HepG2 (cell line): Measurements from ENCODE around the gene ADCYAP1. TPM values are rescaled to one million over a fixed set of nuclear protein-coding genes. Genes with fewer than 3 reads are reported as not detected.
A peak's percentile ranks its signal among the peaks of the same experiment; 100 is the strongest.

Experiments
- ATAC-seq: fragments of 200-7000 bp; cut with Tn5 transposase; 3 replicates; pipeline ENCODE4 v1.9.1; 2020; ENCODE audit warnings: mild to moderate bottlenecking, moderate library complexity
- BruUV-seq: library from RNA; stranded (reverse); fragments of 400-500 nt; replicated peaks from 2 replicates; lab custom pipeline; 2021; lab: Mats Ljungman, UMichigan
- CTCF ChIA-PET: fragments of 300-600 bp; formaldehyde crosslinking; extraction: SDS; loops from one replicate; lab custom pipeline; 2021; ENCODE audit warnings: low total read pairs, inconsistent platforms, low intra/inter-chr PET ratio; lab: Yijun Ruan, JAX
- POLR2A ChIA-PET: fragments of 350-600 bp; sonication (Branson Sonifier 250); formaldehyde crosslinking; loops from one replicate; lab custom pipeline; 2020; ENCODE audit warnings: antibody characterized with exemption, inconsistent platforms; lab: Yijun Ruan, JAX
- DNase-seq: peaks from one replicate; pipeline ENCODE4 v3.0.0-alpha.2; 2015; ENCODE audit warnings: low spot score
- FAIRE-seq: peaks from 3 replicates; lab custom pipeline; 2011; peaks lifted over from hg19 to GRCh38; lab: Jason Lieb, UNC
- H2AFZ ChIP-seq: one replicate; pipeline ENCODE4 v1.6.1; 2011; ENCODE audit warnings: low read length, inconsistent platforms
- H3K27ac ChIP-seq: fragments of 300-600 bp; 3 replicates; pipeline ENCODE4 v1.8.0; 2011; ENCODE audit warnings: mixed run types, mild to moderate bottlenecking, mixed read lengths, low read length, inconsistent platforms; ENCODE audit not compliant: insufficient read depth; ENCODE audit errors: extremely low read length
- H3K27me3 ChIP-seq, 2 experiments: fragments of 200-600 bp in 1 of 2; 2 replicates in 1 of 2; 3 replicates in 1 of 2; pipeline versions ENCODE4 v1.6.0 to v1.8.0; 2011; ENCODE audit warnings: low read length in 2 of 2, mild to moderate bottlenecking in 2 of 2, moderate library complexity in 2 of 2, inconsistent platforms in 1 of 2; ENCODE audit not compliant: insufficient read depth in 2 of 2, control insufficient read depth in 1 of 2
- H3K36me3 ChIP-seq, 2 experiments: fragments of 200-600 bp in 1 of 2; replicated peaks in 1 of 2; 2 replicates in 1 of 2; 3 replicates in 1 of 2; pipeline versions ENCODE4 v1.5.1 to v1.8.0; 2011; ENCODE audit warnings: low read length in 2 of 2, inconsistent platforms in 1 of 2; ENCODE audit not compliant: insufficient read depth in 2 of 2, control insufficient read depth in 1 of 2
- H3K4me1 ChIP-seq: 2 replicates; pipeline ENCODE4 v1.5.1; 2012; ENCODE audit warnings: low read length, inconsistent platforms; ENCODE audit not compliant: insufficient read depth
- H3K4me2 ChIP-seq: 2 replicates; pipeline ENCODE4 v1.6.0; 2011; ENCODE audit warnings: low read depth, low read length, inconsistent platforms
- H3K4me3 ChIP-seq, 3 experiments: fragments of 200-600 bp in 1 of 3; sonication (generic), shearing (Covaris generic) in 1 of 3; replicated peaks in 1 of 3; 2 replicates each; pipeline ENCODE4 v1.5.1; 2011 to 2016; ENCODE audit warnings: low read length in 3 of 3, inconsistent platforms in 2 of 3, low read depth in 2 of 3, mild to moderate bottlenecking in 2 of 3, control low read depth in 1 of 3, mixed read lengths in 1 of 3; ENCODE audit not compliant: insufficient read depth in 1 of 3
- H3K79me2 ChIP-seq: one replicate; pipeline ENCODE4 v1.6.1; 2011; ENCODE audit warnings: low read length, inconsistent platforms; ENCODE audit not compliant: insufficient read depth
- H3K9ac ChIP-seq: 2 replicates; pipeline ENCODE4 v1.6.0; 2011; ENCODE audit warnings: mild to moderate bottlenecking, low read depth, low read length, inconsistent platforms; ENCODE audit not compliant: insufficient read depth
- H3K9me3 ChIP-seq: 2 replicates; pipeline ENCODE4 v1.5.1; 2012; ENCODE audit warnings: mild to moderate bottlenecking, low read length
- H4K20me1 ChIP-seq: 2 replicates; pipeline ENCODE4 v1.6.0; 2011; ENCODE audit warnings: inconsistent platforms, mild to moderate bottlenecking, low read length, moderate library complexity; ENCODE audit not compliant: insufficient read depth
- CEBPG ChIP-seq: IDR thresholded peaks from 2 replicates; pipeline ENCODE4 v1.6.1; 2016
- DR1 ChIP-seq: sonication (generic); formaldehyde crosslinking; IDR thresholded peaks from 2 replicates; pipeline ENCODE4 v1.8.0; 2021; ENCODE audit warnings: mild to moderate bottlenecking, missing genetic modification reagents, inconsistent platforms
- ERF ChIP-seq: IDR thresholded peaks from 2 replicates; pipeline ENCODE4 v1.6.1; 2018; ENCODE audit warnings: missing biosample characterization, missing genetic modification reagents
- GATAD2A ChIP-seq: IDR thresholded peaks from 2 replicates; pipeline ENCODE4 v1.6.1; 2016
- HNF4A ChIP-seq: sonication (generic); formaldehyde crosslinking; IDR thresholded peaks from 2 replicates; pipeline ENCODE4 v1.4.0; 2020; ENCODE audit warnings: missing genetic modification reagents
- KAT8 ChIP-seq: IDR thresholded peaks from 2 replicates; pipeline ENCODE4 v1.6.1; 2016; ENCODE audit warnings: missing genetic modification reagents, missing compliant biosample characterization
- MTA1 ChIP-seq: sonication (generic); formaldehyde crosslinking; IDR thresholded peaks from 2 replicates; pipeline ENCODE4 v1.4.0; 2020; ENCODE audit warnings: missing genetic modification reagents, mild to moderate bottlenecking, borderline replicate concordance
- NCOA1 ChIP-seq: sonication (generic); formaldehyde crosslinking; IDR thresholded peaks from 2 replicates; pipeline ENCODE4 v1.9.0; 2021; ENCODE audit warnings: missing genetic modification reagents
- NR2F6 ChIP-seq, 2 experiments: IDR thresholded peaks; 2 replicates each; pipeline ENCODE4 v1.6.1; 2016; ENCODE audit warnings: antibody characterized with exemption in 1 of 2, mild to moderate bottlenecking in 1 of 2
- WIZ ChIP-seq: sonication (generic); formaldehyde crosslinking; IDR thresholded peaks from 2 replicates; pipeline ENCODE4 v1.5.1; 2020; ENCODE audit warnings: mild to moderate bottlenecking, missing genetic modification reagents
- ZMYM3 ChIP-seq: sonication (generic); formaldehyde crosslinking; IDR thresholded peaks from 2 replicates; pipeline ENCODE4 v1.5.1; 2020; ENCODE audit warnings: mild to moderate bottlenecking, missing genetic modification reagents
- ZNF292 ChIP-seq: sonication (generic); formaldehyde crosslinking; IDR thresholded peaks from 2 replicates; pipeline ENCODE4 v1.8.1; 2022; ENCODE audit warnings: mild to moderate bottlenecking, low read depth, missing genetic modification reagents, borderline replicate concordance
- ZNF329 ChIP-seq: sonication (generic); formaldehyde crosslinking; IDR thresholded peaks from 2 replicates; pipeline ENCODE4 v1.9.0; 2021; ENCODE audit warnings: low read depth, mild to moderate bottlenecking, missing genetic modification reagents
- WGBS: methylation state at CpG from one replicate; pipeline ENCODE4 v1.1.6; 2017; ENCODE audit warnings: low lambda C conversion rate; 5-methylcytosine and 5-hydroxymethylcytosine counted together
- in situ Hi-C: cut with HindIII; loops from 2 replicates; pipeline ENCODE4 v1.10.0; 2017; ENCODE audit warnings: low pct_unique_long_range_greater_than_20kb; ENCODE audit not compliant: extremely low pct_ligation_motif_present
- intact Hi-C: fragments of 100-400 bp; cut with micrococcal nuclease; formaldehyde crosslinking; loops from one replicate; pipeline ENCODE4 v1.10.0; 2022; ENCODE audit not compliant: unreplicated experiment
- polyA plus RNA-seq, 8 experiments: library from polyadenylated mRNA; depleted of rRNA in 3 of 8; stranded (reverse) in 7 of 8; unstranded in 1 of 8; fragments of >200 nt; fragmentation: Illumina TruSeq in 4 of 8; extraction: Trizol in 4 of 8; gene quantifications; 2 replicates each; pipeline versions ENCODE4 v1.2.1 to v1.2.3, GENCODE V29; 2011 to 2016; ENCODE audit warnings: low read depth in 4 of 8, missing spikeins in 1 of 8, mixed read lengths in 1 of 8; ENCODE audit not compliant: insufficient read depth in 1 of 8
- total RNA-seq, 5 experiments: library from RNA; depleted of rRNA; stranded (reverse); fragments of >200 nt; fragmentation: Illumina TruSeq; extraction: Trizol; gene quantifications; 2 replicates each; pipeline ENCODE4 v1.2.3, GENCODE V29; 2016; ENCODE audit warnings: low read depth in 1 of 5
- TF ChIP-seq, protein P1 (sequence below): sonication (generic); formaldehyde crosslinking; IDR thresholded peaks from 2 replicates; pipeline ENCODE4 v1.5.1; 2020; ENCODE audit warnings: mild to moderate bottlenecking, missing genetic modification reagents
- TF ChIP-seq, protein P2 (sequence below): sonication (generic); formaldehyde crosslinking; IDR thresholded peaks from 2 replicates; pipeline ENCODE4 v1.4.0; 2020; ENCODE audit warnings: missing genetic modification reagents, borderline replicate concordance
- TF ChIP-seq, protein P3 (sequence below): sonication (generic); formaldehyde crosslinking; IDR thresholded peaks from 2 replicates; pipeline ENCODE4 v1.4.0; 2020; ENCODE audit warnings: mild to moderate bottlenecking, missing genetic modification reagents

The ADCYAP1 gene
- total and polyA plus RNA-seq, 2 of the 13 experiments (the other 11 are each of a cell fraction or from before 2014, with no cell fraction given): not detected

DNA sequence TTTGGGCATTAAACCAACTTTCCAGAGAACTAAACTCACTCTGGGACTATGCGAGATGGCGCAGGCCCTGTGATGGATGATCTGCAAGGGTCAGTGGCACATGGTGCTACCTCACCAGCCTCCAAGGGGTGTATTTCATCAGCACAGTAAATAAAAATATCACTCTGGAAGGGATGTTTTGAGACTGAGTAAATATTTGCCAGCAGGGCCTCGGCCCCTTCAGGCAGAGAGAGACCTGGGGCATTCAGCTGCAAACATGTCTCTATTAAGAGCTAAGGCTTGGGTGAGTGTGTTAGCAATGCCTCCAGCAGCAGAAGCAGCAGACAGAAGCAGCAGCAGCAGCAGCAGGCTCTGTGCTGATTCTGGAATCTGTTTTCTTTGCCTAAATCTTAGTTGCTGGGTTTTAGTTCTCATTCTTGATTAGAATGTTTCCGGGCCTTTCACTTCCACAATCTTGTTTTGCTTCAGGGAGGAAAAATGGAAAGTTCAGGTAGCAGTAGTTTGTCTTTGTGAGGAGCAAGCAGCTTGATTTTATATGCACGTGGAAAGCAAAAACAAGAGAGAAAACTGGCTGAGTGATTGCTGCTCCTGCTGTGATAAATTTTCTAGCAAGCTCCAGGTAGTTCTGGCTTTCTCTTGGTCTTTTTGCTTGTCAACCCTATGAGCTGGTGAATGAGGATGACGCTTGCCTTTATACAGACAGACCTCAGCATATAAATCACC lies 18.6 kb downstream of the ADCYAP1 start:
- Histone ChIP-seq H3K4me3 (no peak overlapping the region), H3K9me3 (no peaks in the 10 kb centered on the region), H3K79me2 (no peaks in the 10 kb centered on the region), H2AFZ (no peak overlapping the region), H3K27ac (no peak overlapping the region), H3K4me2 (peak overlapping the region; percentile 20; the same call in 1 of the 2 replicates), H3K4me1 (peaks cover 34% of the 10 kb centered on the region), H3K36me3 (no peaks in the 10 kb centered on the region), H3K27me3 (peaks cover 0 to 3% of the 10 kb centered on the region in 2 experiments; a peak in 3 of 5 replicates), H3K9ac (no peak overlapping the region), H4K20me1 (no peaks in the 10 kb centered on the region)
- no TSS peak for BruUV-seq
- ChIA-PET POLR2A (no interaction called here), CTCF (no interaction called here)
- WGBS: 29% methylated on average over 6 of the region's 6 CpGs
- FAIRE-seq (peak; percentile 32), ATAC-seq (peak; percentile 97), DNase-seq (peak; percentile 58)
- in situ Hi-C loops (no loop called here), intact Hi-C loops (no loop called here)
- TF ChIP-seq, protein P1, sequence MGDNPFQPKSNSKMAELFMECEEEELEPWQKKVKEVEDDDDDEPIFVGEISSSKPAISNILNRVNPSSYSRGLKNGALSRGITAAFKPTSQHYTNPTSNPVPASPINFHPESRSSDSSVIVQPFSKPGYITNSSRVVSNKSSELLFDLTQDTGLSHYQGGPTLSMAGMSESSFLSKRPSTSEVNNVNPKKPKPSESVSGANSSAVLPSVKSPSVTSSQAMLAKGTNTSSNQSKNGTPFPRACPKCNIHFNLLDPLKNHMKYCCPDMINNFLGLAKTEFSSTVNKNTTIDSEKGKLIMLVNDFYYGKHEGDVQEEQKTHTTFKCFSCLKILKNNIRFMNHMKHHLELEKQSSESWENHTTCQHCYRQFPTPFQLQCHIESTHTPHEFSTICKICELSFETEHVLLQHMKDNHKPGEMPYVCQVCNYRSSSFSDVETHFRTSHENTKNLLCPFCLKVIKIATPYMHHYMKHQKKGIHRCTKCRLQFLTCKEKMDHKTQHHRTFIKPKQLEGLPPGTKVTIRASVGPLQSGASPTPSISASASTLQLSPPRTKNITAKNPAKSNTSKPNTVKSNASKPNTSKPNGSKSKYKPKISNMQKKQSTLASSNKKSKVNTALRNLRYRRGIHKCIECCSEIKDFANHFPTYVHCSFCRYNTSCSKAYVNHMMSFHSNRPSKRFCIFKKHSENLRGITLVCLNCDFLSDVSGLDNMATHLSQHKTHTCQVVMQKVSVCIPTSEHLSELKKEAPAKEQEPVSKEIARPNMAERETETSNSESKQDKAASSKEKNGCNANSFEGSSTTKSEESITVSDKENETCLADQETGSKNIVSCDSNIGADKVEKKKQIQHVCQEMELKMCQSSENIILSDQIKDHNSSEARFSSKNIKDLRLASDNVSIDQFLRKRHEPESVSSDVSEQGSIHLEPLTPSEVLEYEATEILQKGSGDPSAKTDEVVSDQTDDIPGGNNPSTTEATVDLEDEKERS (CRISPR knock-in tag): 0 out of 2 replicates have a peak, but pooled peaks have one; percentile 36
- TF ChIP-seq HNF4A (CRISPR knock-in tag) (0 out of 2 replicates have a peak, but pooled peaks have one; percentile 5), MTA1 (CRISPR knock-in tag) (no peak), ERF (CRISPR knock-in tag) (0 out of 2 replicates have a peak, but pooled peaks have one; percentile 35), NR2F6 (IDR thresholded peaks at IDR 0.05) (no peak), NR2F6 (CRISPR knock-in tag; IDR thresholded peaks at IDR 0.05) (no peak), GATAD2A (peak; percentile 87), NCOA1 (CRISPR knock-in tag) (no peak), KAT8 (CRISPR knock-in tag) (peak; percentile 37; the same call in 1 of the 2 replicates), ZNF292 (CRISPR knock-in tag) (peak; percentile 81; the same call in 1 of the 2 replicates), ZMYM3 (CRISPR knock-in tag) (no peak), WIZ (CRISPR knock-in tag) (no peak), ZNF329 (CRISPR knock-in tag) (no peak), DR1 (no peak), CEBPG (CRISPR knock-in tag) (peak; percentile 66)
- TF ChIP-seq, protein P2, sequence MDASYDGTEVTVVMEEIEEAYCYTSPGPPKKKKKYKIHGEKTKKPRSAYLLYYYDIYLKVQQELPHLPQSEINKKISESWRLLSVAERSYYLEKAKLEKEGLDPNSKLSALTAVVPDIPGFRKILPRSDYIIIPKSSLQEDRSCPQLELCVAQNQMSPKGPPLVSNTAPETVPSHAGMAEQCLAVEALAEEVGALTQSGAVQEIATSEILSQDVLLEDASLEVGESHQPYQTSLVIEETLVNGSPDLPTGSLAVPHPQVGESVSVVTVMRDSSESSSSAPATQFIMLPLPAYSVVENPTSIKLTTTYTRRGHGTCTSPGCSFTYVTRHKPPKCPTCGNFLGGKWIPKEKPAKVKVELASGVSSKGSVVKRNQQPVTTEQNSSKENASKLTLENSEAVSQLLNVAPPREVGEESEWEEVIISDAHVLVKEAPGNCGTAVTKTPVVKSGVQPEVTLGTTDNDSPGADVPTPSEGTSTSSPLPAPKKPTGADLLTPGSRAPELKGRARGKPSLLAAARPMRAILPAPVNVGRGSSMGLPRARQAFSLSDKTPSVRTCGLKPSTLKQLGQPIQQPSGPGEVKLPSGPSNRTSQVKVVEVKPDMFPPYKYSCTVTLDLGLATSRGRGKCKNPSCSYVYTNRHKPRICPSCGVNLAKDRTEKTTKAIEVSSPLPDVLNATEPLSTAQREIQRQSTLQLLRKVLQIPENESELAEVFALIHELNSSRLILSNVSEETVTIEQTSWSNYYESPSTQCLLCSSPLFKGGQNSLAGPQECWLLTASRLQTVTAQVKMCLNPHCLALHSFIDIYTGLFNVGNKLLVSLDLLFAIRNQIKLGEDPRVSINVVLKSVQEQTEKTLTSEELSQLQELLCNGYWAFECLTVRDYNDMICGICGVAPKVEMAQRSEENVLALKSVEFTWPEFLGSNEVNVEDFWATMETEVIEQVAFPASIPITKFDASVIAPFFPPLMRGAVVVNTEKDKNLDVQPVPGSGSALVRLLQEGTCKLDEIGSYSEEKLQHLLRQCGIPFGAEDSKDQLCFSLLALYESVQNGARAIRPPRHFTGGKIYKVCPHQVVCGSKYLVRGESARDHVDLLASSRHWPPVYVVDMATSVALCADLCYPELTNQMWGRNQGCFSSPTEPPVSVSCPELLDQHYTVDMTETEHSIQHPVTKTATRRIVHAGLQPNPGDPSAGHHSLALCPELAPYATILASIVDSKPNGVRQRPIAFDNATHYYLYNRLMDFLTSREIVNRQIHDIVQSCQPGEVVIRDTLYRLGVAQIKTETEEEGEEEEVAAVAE (CRISPR knock-in tag): no peak
- TF ChIP-seq, protein P3, sequence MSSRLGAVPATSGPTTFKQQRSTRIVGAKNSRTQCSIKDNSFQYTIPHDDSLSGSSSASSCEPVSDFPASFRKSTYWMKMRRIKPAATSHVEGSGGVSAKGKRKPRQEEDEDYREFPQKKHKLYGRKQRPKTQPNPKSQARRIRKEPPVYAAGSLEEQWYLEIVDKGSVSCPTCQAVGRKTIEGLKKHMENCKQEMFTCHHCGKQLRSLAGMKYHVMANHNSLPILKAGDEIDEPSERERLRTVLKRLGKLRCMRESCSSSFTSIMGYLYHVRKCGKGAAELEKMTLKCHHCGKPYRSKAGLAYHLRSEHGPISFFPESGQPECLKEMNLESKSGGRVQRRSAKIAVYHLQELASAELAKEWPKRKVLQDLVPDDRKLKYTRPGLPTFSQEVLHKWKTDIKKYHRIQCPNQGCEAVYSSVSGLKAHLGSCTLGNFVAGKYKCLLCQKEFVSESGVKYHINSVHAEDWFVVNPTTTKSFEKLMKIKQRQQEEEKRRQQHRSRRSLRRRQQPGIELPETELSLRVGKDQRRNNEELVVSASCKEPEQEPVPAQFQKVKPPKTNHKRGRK (CRISPR knock-in tag): no peak
